NB4 (cell line): ENCODE measurements around the gene SLC30A4.
"Not testable (repeated sequence)": the region's sequence is repeated elsewhere in the genome, so short reads cannot be mapped to it uniquely, and the experiment has no call there.

Experiments
- DNase-seq: peaks from one replicate; pipeline ENCODE4 v3.0.0; 2010; ENCODE audit warnings: low read depth
- H3K4me3 ChIP-seq: one replicate; pipeline ENCODE4 v1.5.1; 2011; ENCODE audit warnings: mild to moderate bottlenecking, low read depth, low read length, moderate library complexity
- CTCF ChIP-seq: IDR thresholded peaks from one replicate; pipeline ENCODE4 v1.5.1; 2012; ENCODE audit warnings: low read depth, low read length
- MAX ChIP-seq: IDR thresholded peaks from 2 replicates; pipeline ENCODE4 v1.6.1; 2011; ENCODE audit warnings: low read depth, low read length
- MYC ChIP-seq: IDR thresholded peaks from 2 replicates; pipeline ENCODE4 v1.6.1; 2011; ENCODE audit warnings: low read depth, low read length
- POLR2A ChIP-seq: IDR thresholded peaks from 2 replicates; pipeline ENCODE4 v1.6.1; 2011; ENCODE audit warnings: mild to moderate bottlenecking; ENCODE audit not compliant: insufficient read length; ENCODE audit errors: extremely low read depth

SLC30A4 gene

GRCh38 chr15:45539680-45540079 lies 17.1 kb upstream of the SLC30A4 start:
- no peak for DNase-seq
- no peak overlapping the region for H3K4me3 ChIP-seq
- TF ChIP-seq MAX (no peak), CTCF (no peak), MYC (no peak), POLR2A (no peak)

GRCh38 chr15:45536934-45537333 lies 14.4 kb upstream of the SLC30A4 start:
- no peak overlapping the region for H3K4me3 ChIP-seq
- no peak for TF ChIP-seq MAX
- no peak for TF ChIP-seq MYC
- no peak for TF ChIP-seq CTCF
- TF ChIP-seq POLR2A = no peak
- no peak for DNase-seq

- no peak for DNase-seq
- TF ChIP-seq MYC (no peak), MAX (no peak), POLR2A (no peak), CTCF (no peak)
- no peak overlapping the region for H3K4me3 ChIP-seq
Measured at GRCh38 chr15:45535486-45536042, 13.0 kb upstream of the SLC30A4 start.

- TF ChIP-seq POLR2A (no peak), MAX (no peak), MYC (no peak), CTCF (no peak)
- no peak overlapping the region for H3K4me3 ChIP-seq
- DNase-seq = no peak
Measured at GRCh38 chr15:45534821-45535220, 12.3 kb upstream of the SLC30A4 start.

- DNase-seq, H3K4me3 ChIP-seq: not testable (repeated sequence)
Measured at GRCh38 chr15:45532892-45533291, 10.3 kb upstream of the SLC30A4 start.

GRCh38 chr15:45529613-45530012 lies 7.1 kb upstream of the SLC30A4 start:
- TF ChIP-seq MYC (no peak), MAX (no peak), CTCF (no peak), POLR2A (no peak)
- H3K4me3 ChIP-seq = no peak overlapping the region
- DNase-seq = no peak
